ENCODE data around the gene CD6. TPM values are rescaled to one million over a fixed set of nuclear protein-coding genes. Genes with fewer than 3 reads are reported as not detected.
A peak's percentile ranks its signal among the peaks of the same experiment; 100 is the strongest.

CD6 gene
- total and polyA plus RNA-seq, 8 donors, result 0.23 to 2.3 (median 1.0) TPM

GRCh38 chr11:61008971-61009370 is 37.5 kb downstream of the CD6 start:
- no peaks in the 10 kb centered on the region for H3K36me3 ChIP-seq
- 85 to 91% methylated on average over 5 of the region's 5 CpGs for WGBS, 2 donors
- intact Hi-C loops (cut with DNase I), result no loop called here
- H3K4me3 ChIP-seq, result no peak overlapping the region
- H3K4me1 ChIP-seq, result peaks cover 0 to 5% (median 0%) of the 10 kb centered on the region in 3 donors
- ATAC-seq, result no peak
- no peak overlapping the region for H3K27ac ChIP-seq
- no peaks in the 10 kb centered on the region for H3K27me3 ChIP-seq
- DNase-seq, result no peak
- TF ChIP-seq CTCF (IDR thresholded peaks at IDR 0.05), result no peak
- no peaks in the 10 kb centered on the region for H3K9me3 ChIP-seq
- FAIRE-seq, result no peak

GRCh38 chr11:61009392-61010275 is 38.2 kb downstream of the CD6 start:
- Histone ChIP-seq H3K9me3 (no peaks in the 10 kb centered on the region), H3K27me3 (no peaks in the 10 kb centered on the region), H3K4me1 (peaks cover 0 to 5% (median 0%) of the 10 kb centered on the region in 3 donors), H3K4me3 (no peak overlapping the region), H3K27ac (no peak overlapping the region), H3K36me3 (no peaks in the 10 kb centered on the region)
- DNase-seq, result no peak
- intact Hi-C loops (cut with DNase I), result no loop called here
- WGBS, 2 donors, result 91 to 92% methylated on average over 15 of the region's 15 CpGs
- no peak for FAIRE-seq
- no peak for ATAC-seq
- no peak for TF ChIP-seq CTCF (IDR thresholded peaks at IDR 0.05)

- intact Hi-C loops (cut with DNase I), result no loop called here
- FAIRE-seq, result no peak
- no peaks in the 10 kb centered on the region for H3K9me3 ChIP-seq
- peak in 1 of 4 donors; percentile 3 for ATAC-seq
- H3K27ac ChIP-seq, result no peak overlapping the region
- peaks cover 0 to 5% (median 0%) of the 10 kb centered on the region in 3 donors for H3K4me1 ChIP-seq
- H3K4me3 ChIP-seq, result no peak overlapping the region
- no peak for DNase-seq
- H3K27me3 ChIP-seq, result no peaks in the 10 kb centered on the region
- no peak for TF ChIP-seq CTCF (IDR thresholded peaks at IDR 0.05)
- H3K36me3 ChIP-seq, result no peaks in the 10 kb centered on the region
- WGBS, 2 donors, result 79 to 81% methylated on average over 16 of the region's 16 CpGs
Observed at GRCh38 chr11:61010466-61011228, 39.2 kb downstream of the CD6 start.

- no peak for TF ChIP-seq CTCF (IDR thresholded peaks at IDR 0.05)
- intact Hi-C loops (cut with DNase I), result no loop called here
- DNase-seq, result peak in 1 of 6 donors; percentile 41
- Histone ChIP-seq H3K27me3 (no peaks in the 10 kb centered on the region), H3K36me3 (no peaks in the 10 kb centered on the region), H3K4me1 (peaks cover 0 to 5% (median 0%) of the 10 kb centered on the region in 3 donors), H3K4me3 (no peak overlapping the region), H3K9me3 (no peaks in the 10 kb centered on the region), H3K27ac (no peak overlapping the region)
- WGBS, 2 donors, result 62 to 72% methylated on average over 7 of the region's 7 CpGs
- FAIRE-seq, result no peak
- ATAC-seq, result peak in 2 of 4 donors; percentile 11 to 48
Observed at GRCh38 chr11:61011229-61011870, 39.9 kb downstream of the CD6 start.
